Mammary epithelial cell (primary cell): Measurements from ENCODE around the gene CCL13.

Experiments used
- EZH2 ChIP-seq: IDR thresholded peaks from 2 replicates; pipeline ENCODE4 v1.6.1; 2012; ENCODE audit warnings: low read length, inconsistent platforms, borderline replicate concordance
- TF ChIP-seq, protein P1 (sequence below), 2 donors: IDR thresholded peaks in 1 of 2; conservative IDR thresholded peaks in 1 of 2; 2 replicates each; pipeline ENCODE4 v1.5.1; 2011 to 2012; ENCODE audit warnings: inconsistent platforms in 2 of 2, low read length in 2 of 2, mild to moderate bottlenecking in 2 of 2, control low read depth in 1 of 2, low read depth in 1 of 2; ENCODE audit not compliant: insufficient read depth in 1 of 2; ENCODE audit errors: extremely low read depth in 1 of 2

DNA sequence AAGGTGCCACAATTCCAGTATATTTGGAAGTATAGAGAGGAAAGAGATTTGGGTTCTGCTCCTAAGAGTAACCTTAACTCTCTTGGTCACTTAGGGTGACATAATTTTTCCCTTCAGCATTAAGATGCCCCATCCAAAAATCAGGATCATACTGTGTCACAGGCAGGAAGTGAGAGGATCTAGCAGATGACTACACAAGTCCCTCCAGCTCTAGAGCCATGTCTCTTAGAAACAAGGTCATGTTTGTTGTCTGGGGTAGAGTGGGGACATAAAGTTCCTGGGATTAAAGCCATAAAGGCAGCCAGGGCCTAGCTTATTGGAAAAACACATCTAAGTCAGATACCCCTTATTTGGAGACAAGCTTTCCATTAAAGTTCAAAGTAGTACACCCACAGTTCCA is 34.3 kb upstream of the CCL13 start:
- TF ChIP-seq EZH2: no peak
- TF ChIP-seq, protein P1, sequence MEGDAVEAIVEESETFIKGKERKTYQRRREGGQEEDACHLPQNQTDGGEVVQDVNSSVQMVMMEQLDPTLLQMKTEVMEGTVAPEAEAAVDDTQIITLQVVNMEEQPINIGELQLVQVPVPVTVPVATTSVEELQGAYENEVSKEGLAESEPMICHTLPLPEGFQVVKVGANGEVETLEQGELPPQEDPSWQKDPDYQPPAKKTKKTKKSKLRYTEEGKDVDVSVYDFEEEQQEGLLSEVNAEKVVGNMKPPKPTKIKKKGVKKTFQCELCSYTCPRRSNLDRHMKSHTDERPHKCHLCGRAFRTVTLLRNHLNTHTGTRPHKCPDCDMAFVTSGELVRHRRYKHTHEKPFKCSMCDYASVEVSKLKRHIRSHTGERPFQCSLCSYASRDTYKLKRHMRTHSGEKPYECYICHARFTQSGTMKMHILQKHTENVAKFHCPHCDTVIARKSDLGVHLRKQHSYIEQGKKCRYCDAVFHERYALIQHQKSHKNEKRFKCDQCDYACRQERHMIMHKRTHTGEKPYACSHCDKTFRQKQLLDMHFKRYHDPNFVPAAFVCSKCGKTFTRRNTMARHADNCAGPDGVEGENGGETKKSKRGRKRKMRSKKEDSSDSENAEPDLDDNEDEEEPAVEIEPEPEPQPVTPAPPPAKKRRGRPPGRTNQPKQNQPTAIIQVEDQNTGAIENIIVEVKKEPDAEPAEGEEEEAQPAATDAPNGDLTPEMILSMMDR (conservative IDR thresholded peaks at IDR 0.05 in 1 of 2, IDR thresholded peaks at IDR 0.05 in 1 of 2; ENCODE audit: extremely low read depth in 1 of 2, insufficient read depth in 1 of 2, low read depth in 1 of 2, low read length in 2 of 2): no peak
